Neutrophil (primary cell): ENCODE measurements around the gene FAM20A.
A peak's percentile ranks its signal among the peaks of the same experiment; 100 is the strongest.
"Not testable (repeated sequence)": the region's sequence is repeated elsewhere in the genome, so short reads cannot be mapped to it uniquely, and the experiment has no call there.

ENCODE experiments used
- H3K27ac ChIP-seq: fragments of 200-600 bp; sonication (generic); 2 replicates; pipeline ENCODE4 v1.5.1; 2016; ENCODE audit warnings: mild to moderate bottlenecking, moderate library complexity
- H3K27me3 ChIP-seq: fragments of 200-600 bp; sonication (generic); 2 replicates; pipeline ENCODE4 v1.6.0; 2016; ENCODE audit warnings: mild to moderate bottlenecking
- H3K36me3 ChIP-seq: fragments of 200-600 bp; sonication (generic); 2 replicates; pipeline ENCODE4 v1.5.1; 2017
- H3K4me1 ChIP-seq, 2 experiments: fragments of 200-600 bp in 1 of 2; sonication (generic) in 1 of 2; 1 replicate in 1 of 2; 2 replicates in 1 of 2; pipeline versions ENCODE4 v1.5.1 to v1.6.1; 2013 to 2016; ENCODE audit warnings: low read depth in 1 of 2, low read length in 1 of 2, mild to moderate bottlenecking in 1 of 2, moderate library complexity in 1 of 2; ENCODE audit not compliant: control insufficient read depth in 1 of 2, insufficient read depth in 1 of 2
- H3K4me3 ChIP-seq, 2 experiments: fragments of 200-600 bp in 1 of 2; sonication (generic) in 1 of 2; 1 replicate in 1 of 2; 2 replicates in 1 of 2; pipeline ENCODE4 v1.5.1; 2013 to 2016; ENCODE audit warnings: low read depth in 1 of 2, low read length in 1 of 2, mild to moderate bottlenecking in 1 of 2, moderate library complexity in 1 of 2
- H3K9me3 ChIP-seq: fragments of 200-600 bp; sonication (generic); 2 replicates; pipeline ENCODE4 v1.5.1; 2016
- CTCF ChIP-seq: fragments of 200-600 bp; sonication (generic); IDR thresholded peaks from 2 replicates; pipeline ENCODE4 v1.5.1; 2016; ENCODE audit warnings: antibody characterized with exemption

Gene FAM20A

GRCh38 chr17:68531252-68531651 is 69.9 kb downstream of the FAM20A start:
- peaks cover 100% of the 10 kb centered on the region for H3K36me3 ChIP-seq
- no peak overlapping the region for H3K27ac ChIP-seq
- no peak overlapping the region for H3K4me3 ChIP-seq
- no peaks in the 10 kb centered on the region for H3K27me3 ChIP-seq
- H3K4me1 ChIP-seq = no peaks in the 10 kb centered on the region
- H3K9me3 ChIP-seq = no peaks in the 10 kb centered on the region
- TF ChIP-seq CTCF = no peak

- Histone ChIP-seq H3K36me3 (peaks cover 100% of the 10 kb centered on the region), H3K27ac (no peak overlapping the region), H3K9me3 (no peaks in the 10 kb centered on the region), H3K27me3 (no peaks in the 10 kb centered on the region), H3K4me1 (no peaks in the 10 kb centered on the region), H3K4me3 (no peak overlapping the region)
- no peak for TF ChIP-seq CTCF
These were observed 73.9 kb downstream of the FAM20A start for GRCh38 chr17:68527314-68527713.

- H3K36me3 ChIP-seq = peaks cover 97% of the 10 kb centered on the region
- H3K9me3 ChIP-seq = no peaks in the 10 kb centered on the region
- H3K27ac ChIP-seq = no peak overlapping the region
- H3K27me3 ChIP-seq = no peaks in the 10 kb centered on the region
- H3K4me3 ChIP-seq = no peak overlapping the region
- TF ChIP-seq CTCF = no peak
- no peaks in the 10 kb centered on the region for H3K4me1 ChIP-seq
These were observed 74.6 kb downstream of the FAM20A start for GRCh38 chr17:68526548-68526947.

- no peaks in the 10 kb centered on the region for H3K9me3 ChIP-seq
- H3K36me3 ChIP-seq = peaks cover 91% of the 10 kb centered on the region
- H3K4me1 ChIP-seq = peaks cover 0 to 6% of the 10 kb centered on the region in 2 experiments
- TF ChIP-seq CTCF = no peak
- H3K27me3 ChIP-seq = no peaks in the 10 kb centered on the region
- no peak overlapping the region for H3K4me3 ChIP-seq
- no peak overlapping the region for H3K27ac ChIP-seq
These were observed 78.9 kb downstream of the FAM20A start for GRCh38 chr17:68522266-68522665.

- H3K27ac ChIP-seq = peak overlapping the region; percentile 56
- H3K36me3 ChIP-seq = peaks cover 91% of the 10 kb centered on the region
- H3K4me3 ChIP-seq = no peak overlapping the region
- H3K9me3 ChIP-seq = no peaks in the 10 kb centered on the region
- TF ChIP-seq CTCF = no peak
- H3K27me3 ChIP-seq = no peaks in the 10 kb centered on the region
- peaks cover 5 to 11% of the 10 kb centered on the region in 2 experiments for H3K4me1 ChIP-seq
These were observed 81.3 kb downstream of the FAM20A start for GRCh38 chr17:68519911-68520310.

- Histone ChIP-seq H3K4me1 (peaks cover 13 to 20% of the 10 kb centered on the region in 2 experiments), H3K27ac (peak overlapping the region; percentile 56), H3K36me3 (peaks cover 86% of the 10 kb centered on the region)
- H3K4me3 ChIP-seq, H3K27me3 ChIP-seq, H3K9me3 ChIP-seq: not testable (repeated sequence)
These were observed 82.1 kb downstream of the FAM20A start for GRCh38 chr17:68519051-68519450.
